Smooth muscle cell (in vitro differentiated cells): ENCODE data around the gene FZD8. TPM values are rescaled to one million over a fixed set of nuclear protein-coding genes. Genes with fewer than 3 reads are reported as not detected.
A peak's percentile ranks its signal among the peaks of the same experiment; 100 is the strongest.

Experiments used
- DNase-seq: peaks from one replicate; lab custom pipeline; 2025; ENCODE audit not compliant: unreplicated experiment; lab: John Stamatoyannopoulos, UW
- H2AFZ ChIP-seq: fragments of 200-600 bp; sonication (generic); 2 replicates; pipeline ENCODE4 v1.6.0; 2016; ENCODE audit warnings: antibody characterized with exemption, low read depth, mild to moderate bottlenecking
- H3F3A ChIP-seq: fragments of 200-600 bp; sonication (generic); 2 replicates; pipeline ENCODE4 v1.6.0; 2017; ENCODE audit warnings: antibody characterized with exemption, low read depth
- H3K27ac ChIP-seq: fragments of 200-600 bp; sonication (generic); 2 replicates; pipeline ENCODE4 v1.5.1; 2016; ENCODE audit warnings: low read depth, mild to moderate bottlenecking
- H3K27me3 ChIP-seq: fragments of 200-600 bp; sonication (generic); 2 replicates; pipeline ENCODE4 v1.6.1; 2016; ENCODE audit warnings: low read depth, mild to moderate bottlenecking
- H3K36me3 ChIP-seq: fragments of 200-600 bp; sonication (generic); 2 replicates; pipeline ENCODE4 v1.5.1; 2016; ENCODE audit warnings: low read depth
- H3K4me1 ChIP-seq: fragments of 200-600 bp; sonication (generic); 2 replicates; pipeline ENCODE4 v1.5.1; 2016; ENCODE audit warnings: low read depth
- H3K4me2 ChIP-seq: fragments of 200-600 bp; sonication (generic); 2 replicates; pipeline ENCODE4 v1.6.0; 2016; ENCODE audit warnings: mild to moderate bottlenecking
- H3K4me3 ChIP-seq: fragments of 200-600 bp; sonication (generic); 2 replicates; pipeline ENCODE4 v1.5.1; 2016; ENCODE audit warnings: mild to moderate bottlenecking
- H3K79me2 ChIP-seq: fragments of 200-600 bp; sonication (generic); 2 replicates; pipeline ENCODE4 v1.6.0; 2016; ENCODE audit warnings: low read depth, mild to moderate bottlenecking
- H3K9ac ChIP-seq: fragments of 200-600 bp; sonication (generic); 2 replicates; pipeline ENCODE4 v1.6.0; 2016; ENCODE audit warnings: low read depth
- H3K9me3 ChIP-seq: fragments of 200-600 bp; sonication (generic); replicated peaks from 2 replicates; pipeline ENCODE4 v1.5.1; 2016; ENCODE audit warnings: low read depth
- H4K20me1 ChIP-seq: fragments of 200-600 bp; sonication (generic); 2 replicates; pipeline ENCODE4 v1.6.0; 2016; ENCODE audit warnings: low read depth
- WGBS: methylation state at CpG from one replicate; pipeline ENCODE4 v1.1.7; 2016; ENCODE audit warnings: low lambda C conversion rate; 5-methylcytosine and 5-hydroxymethylcytosine counted together
- polyA plus RNA-seq: library from polyadenylated mRNA; unstranded; fragments of >200 nt; fragmentation: Nextera tagmentation; extraction: Ambion mirVana; gene quantifications from 2 replicates; pipeline ENCODE4 v1.2.1, GENCODE V29; 2016
- total RNA-seq: library from RNA; depleted of rRNA; stranded (reverse); fragments of >200 nt; gene quantifications from 2 replicates; pipeline ENCODE4 v1.2.3, GENCODE V29; 2014
- TF ChIP-seq, protein P1 (sequence below): fragments of 200-600 bp; sonication (generic); IDR thresholded peaks from 2 replicates; pipeline ENCODE4 v1.5.1; 2017; ENCODE audit warnings: borderline replicate concordance, mild to moderate bottlenecking, antibody characterized with exemption; ENCODE audit not compliant: insufficient read depth, poor library complexity, severe bottlenecking

The FZD8 gene
- total and polyA plus RNA-seq, 2 experiments from 2014 or later: 4.8 to 15.3 TPM

DNA sequence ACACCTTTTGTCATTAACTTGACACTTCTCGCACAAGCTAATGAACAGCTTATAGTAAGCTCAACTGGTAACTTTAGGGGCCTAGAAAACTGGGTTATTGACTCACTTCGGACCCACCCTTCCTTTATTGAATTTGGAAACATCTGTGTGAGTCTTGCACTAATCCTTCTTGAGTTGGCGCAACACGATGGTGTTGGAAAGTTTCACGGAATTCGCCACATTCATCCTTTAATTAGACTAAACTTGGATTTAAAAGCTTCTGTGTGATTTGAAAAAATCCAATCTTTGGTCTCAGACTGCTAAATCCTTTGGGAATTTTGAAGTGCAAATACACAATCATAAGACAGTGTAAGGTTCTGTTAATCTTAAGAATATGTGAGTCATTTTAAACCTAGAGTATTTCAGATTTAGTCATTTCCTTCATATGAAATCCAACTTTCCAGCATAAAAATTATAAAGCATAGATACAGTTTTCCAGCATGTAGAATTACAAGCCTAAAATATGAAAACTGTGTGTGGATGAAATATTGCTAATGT lies 15.1 kb downstream of the FZD8 start:
- H3K27ac ChIP-seq: peak overlapping the region; percentile 5
- H3K27me3 ChIP-seq: no peaks in the 10 kb centered on the region
- no peak overlapping the region for H3K9ac ChIP-seq
- DNase-seq: no peak
- H3K4me1 ChIP-seq: peaks cover 7% of the 10 kb centered on the region
- no peak overlapping the region for H2AFZ ChIP-seq
- H3K79me2 ChIP-seq: no peaks in the 10 kb centered on the region
- no peaks in the 10 kb centered on the region for H4K20me1 ChIP-seq
- 65% methylated on average over 6 of the region's 6 CpGs for WGBS
- no peaks in the 10 kb centered on the region for H3F3A ChIP-seq
- H3K9me3 ChIP-seq: no peaks in the 10 kb centered on the region
- H3K4me2 ChIP-seq: no peak overlapping the region
- H3K36me3 ChIP-seq: no peaks in the 10 kb centered on the region
- TF ChIP-seq, protein P1, sequence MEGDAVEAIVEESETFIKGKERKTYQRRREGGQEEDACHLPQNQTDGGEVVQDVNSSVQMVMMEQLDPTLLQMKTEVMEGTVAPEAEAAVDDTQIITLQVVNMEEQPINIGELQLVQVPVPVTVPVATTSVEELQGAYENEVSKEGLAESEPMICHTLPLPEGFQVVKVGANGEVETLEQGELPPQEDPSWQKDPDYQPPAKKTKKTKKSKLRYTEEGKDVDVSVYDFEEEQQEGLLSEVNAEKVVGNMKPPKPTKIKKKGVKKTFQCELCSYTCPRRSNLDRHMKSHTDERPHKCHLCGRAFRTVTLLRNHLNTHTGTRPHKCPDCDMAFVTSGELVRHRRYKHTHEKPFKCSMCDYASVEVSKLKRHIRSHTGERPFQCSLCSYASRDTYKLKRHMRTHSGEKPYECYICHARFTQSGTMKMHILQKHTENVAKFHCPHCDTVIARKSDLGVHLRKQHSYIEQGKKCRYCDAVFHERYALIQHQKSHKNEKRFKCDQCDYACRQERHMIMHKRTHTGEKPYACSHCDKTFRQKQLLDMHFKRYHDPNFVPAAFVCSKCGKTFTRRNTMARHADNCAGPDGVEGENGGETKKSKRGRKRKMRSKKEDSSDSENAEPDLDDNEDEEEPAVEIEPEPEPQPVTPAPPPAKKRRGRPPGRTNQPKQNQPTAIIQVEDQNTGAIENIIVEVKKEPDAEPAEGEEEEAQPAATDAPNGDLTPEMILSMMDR: no peak
- no peak overlapping the region for H3K4me3 ChIP-seq

DNA sequence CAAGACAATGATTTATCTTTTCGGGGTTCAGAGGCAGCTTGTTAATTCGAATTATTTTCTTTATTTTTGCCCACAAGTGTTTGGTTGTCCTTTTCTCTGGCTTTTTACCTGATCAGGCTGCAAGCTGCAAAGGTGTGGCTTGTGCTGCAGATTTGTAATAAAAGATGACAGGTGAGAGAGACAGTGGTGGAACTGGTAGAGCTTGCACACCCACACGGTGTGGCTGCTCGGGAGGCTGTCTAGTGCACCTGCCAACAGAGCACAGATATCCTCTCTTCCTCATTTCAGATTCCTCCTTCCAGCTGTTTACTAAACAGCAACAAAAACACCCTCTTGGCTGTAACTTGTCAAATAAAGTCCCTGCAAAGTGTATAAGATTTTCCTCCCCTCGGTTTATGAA lies 27.8 kb downstream of the FZD8 start:
- no peaks in the 10 kb centered on the region for H3F3A ChIP-seq
- H3K4me2 ChIP-seq: no peak overlapping the region
- no peaks in the 10 kb centered on the region for H3K9me3 ChIP-seq
- H3K27ac ChIP-seq: no peak overlapping the region
- H3K4me1 ChIP-seq: no peaks in the 10 kb centered on the region
- TF ChIP-seq, protein P1: no peak
- no peak overlapping the region for H2AFZ ChIP-seq
- H3K9ac ChIP-seq: no peak overlapping the region
- no peaks in the 10 kb centered on the region for H4K20me1 ChIP-seq
- no peaks in the 10 kb centered on the region for H3K36me3 ChIP-seq
- no peak for DNase-seq
- 67% methylated on average over 5 of the region's 5 CpGs for WGBS
- H3K4me3 ChIP-seq: no peak overlapping the region
- no peaks in the 10 kb centered on the region for H3K79me2 ChIP-seq
- H3K27me3 ChIP-seq: peaks cover 5% of the 10 kb centered on the region

DNA sequence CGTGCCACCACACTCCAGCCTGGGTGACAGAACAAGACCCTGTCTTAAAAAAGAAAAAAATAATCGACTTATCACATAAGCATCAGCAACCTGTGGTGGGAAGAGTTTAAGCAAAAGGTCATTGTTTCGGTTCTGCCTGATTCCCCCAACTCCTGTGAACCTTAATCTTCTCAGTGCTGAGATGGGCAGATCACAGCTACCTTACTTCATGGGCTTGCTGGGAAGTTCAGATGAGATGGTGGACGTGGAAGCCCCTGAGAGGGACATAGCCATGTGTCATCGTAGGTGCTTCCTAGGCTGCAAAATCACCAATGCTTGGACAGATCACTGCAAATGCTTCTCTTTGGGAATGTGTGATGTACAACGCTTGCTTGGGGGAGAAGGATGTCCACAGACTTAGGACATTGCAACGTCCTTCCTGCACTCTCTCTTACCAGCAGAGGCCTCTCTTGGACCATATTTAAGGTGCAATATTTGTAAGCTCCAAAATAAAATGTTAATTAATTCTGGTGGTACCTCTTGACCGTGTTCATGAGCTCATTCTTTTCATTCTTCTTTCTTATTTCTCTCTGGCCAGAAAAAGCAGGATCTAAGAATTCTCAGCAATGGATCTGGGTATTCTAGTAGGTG lies 28.4 kb downstream of the FZD8 start:
- Histone ChIP-seq H3K4me2 (no peak overlapping the region), H3K9ac (no peak overlapping the region), H3K36me3 (no peaks in the 10 kb centered on the region), H3K9me3 (no peaks in the 10 kb centered on the region), H3K4me3 (no peak overlapping the region), H3K27me3 (peaks cover 5% of the 10 kb centered on the region), H4K20me1 (no peaks in the 10 kb centered on the region), H3K4me1 (no peaks in the 10 kb centered on the region), H3K27ac (no peak overlapping the region), H2AFZ (no peak overlapping the region), H3K79me2 (no peaks in the 10 kb centered on the region), H3F3A (no peaks in the 10 kb centered on the region)
- DNase-seq: no peak
- TF ChIP-seq, protein P1: peak; percentile 31
- 70% methylated on average over 8 of the region's 8 CpGs for WGBS

DNA sequence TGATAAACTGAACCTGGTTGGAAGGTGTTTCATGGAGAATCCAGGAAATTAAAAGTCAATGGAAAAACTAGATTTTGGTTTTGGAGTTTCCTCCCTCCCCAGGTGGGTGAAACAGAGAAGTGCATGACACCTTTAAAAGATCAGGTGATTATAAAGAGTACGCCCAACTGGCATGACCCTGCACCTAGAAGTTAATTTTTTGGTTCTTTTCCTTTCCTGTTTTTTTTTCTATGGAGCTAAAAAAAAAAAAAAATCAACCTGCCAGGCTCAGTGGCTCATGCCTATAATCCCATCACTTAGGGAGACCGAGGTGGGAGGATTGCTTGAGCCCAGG lies 29.0 kb downstream of the FZD8 start:
- WGBS: 96% methylated on average over 2 of the region's 2 CpGs
- TF ChIP-seq, protein P1: no peak
- H3K27me3 ChIP-seq: peaks cover 5% of the 10 kb centered on the region

More for the DNA sequence above, 29.0 kb downstream of the FZD8 start:
- no peaks in the 10 kb centered on the region for H3K36me3 ChIP-seq
- DNase-seq: no peak
- no peaks in the 10 kb centered on the region for H3K9me3 ChIP-seq
- no peak overlapping the region for H3K4me2 ChIP-seq
- no peaks in the 10 kb centered on the region for H3K79me2 ChIP-seq
- H3F3A ChIP-seq: no peaks in the 10 kb centered on the region
- no peak overlapping the region for H3K9ac ChIP-seq
- no peaks in the 10 kb centered on the region for H3K4me1 ChIP-seq
- H4K20me1 ChIP-seq: no peaks in the 10 kb centered on the region
- H3K4me3 ChIP-seq: no peak overlapping the region
- H3K27ac ChIP-seq: no peak overlapping the region
- no peak overlapping the region for H2AFZ ChIP-seq
